Measurements from ENCODE around the gene SKP1. TPM values are rescaled to one million over a fixed set of nuclear protein-coding genes. Genes with fewer than 3 reads are reported as not detected.

The SKP1 gene
- polyA plus RNA-seq (2013, experiment 1 of 2) = 556 TPM
- polyA plus RNA-seq (2013, experiment 2 of 2) = 556 TPM

DNA sequence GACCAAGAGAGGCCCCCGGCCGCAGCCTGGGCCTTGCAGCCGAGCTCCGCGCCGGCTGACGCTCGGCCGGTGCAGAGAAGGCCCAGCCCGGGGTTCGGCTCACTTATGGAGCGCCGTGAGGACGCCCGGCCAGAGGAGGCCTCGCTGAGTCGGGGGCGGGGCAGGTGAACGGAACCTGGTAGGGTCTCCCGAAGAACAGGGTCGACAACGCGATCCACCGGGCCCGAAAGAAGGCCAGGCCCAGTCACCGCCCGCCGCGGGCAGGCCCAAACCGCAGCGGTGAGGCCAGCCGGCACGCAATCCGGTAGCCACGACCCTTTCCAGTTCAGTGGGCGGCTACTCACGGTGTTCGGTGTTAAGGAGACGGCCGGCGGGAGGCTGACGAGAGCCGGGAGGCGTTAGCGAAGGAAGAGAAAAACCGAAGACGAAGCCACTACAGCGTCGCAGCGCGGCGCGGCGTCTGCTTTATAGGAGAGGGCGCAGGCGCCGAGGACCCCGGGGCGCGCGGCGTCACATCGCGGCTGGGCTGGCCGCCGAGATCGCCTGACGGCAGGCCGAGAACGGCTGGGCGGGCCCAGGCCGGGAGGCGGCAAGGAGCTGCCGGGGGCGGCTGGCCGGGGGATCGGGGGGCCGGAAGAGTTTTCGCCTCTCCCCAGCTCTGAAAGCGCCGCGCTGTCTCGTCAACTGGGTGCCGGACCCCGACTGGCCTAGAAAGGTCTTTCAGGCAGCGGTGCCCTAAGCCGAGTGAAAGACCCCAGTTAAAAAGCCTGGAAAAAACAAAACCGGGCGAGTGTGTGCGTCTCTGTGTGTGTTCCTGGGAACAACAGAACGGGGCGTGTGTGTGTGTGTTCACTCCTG, at the start of gene SKP1:
Gene SKP1 (minus strand): TSS at position 440 of the 858 bp plus-strand sequence. CDS start 2,928 bp downstream, outside the sequence.
- peak within 1 kb of the TSS; percentile 66 to 95 for H2BK12ac ChIP-seq (ENCODE audit: low read length in 2 of 2)
- peak within 1 kb of the TSS; percentile 80 for H2BK15ac ChIP-seq (ENCODE audit: low read depth, poor library complexity, severe bottlenecking)
- 1% methylated on average over 91 of the region's 92 CpGs for WGBS
- H3K14ac ChIP-seq (ENCODE audit: low read length in 2 of 2) = peak within 1 kb of the TSS; percentile 86 to 99
- peak within 1 kb of the TSS in 1 of 2 experiments; percentile 99 for H3K23ac ChIP-seq (ENCODE audit: low read length in 2 of 2)
- peak within 1 kb of the TSS; percentile 100 for H2BK5ac ChIP-seq (ENCODE audit: low read depth, low read length, poor library complexity, severe bottlenecking)
- H4K8ac ChIP-seq (ENCODE audit: low read length) = peak within 1 kb of the TSS; percentile 99
- H3K4me3 ChIP-seq (ENCODE audit: insufficient read depth in 1 of 2, low read depth in 1 of 2, low read length in 2 of 2) = peak within 1 kb of the TSS; percentile 98 to 99
- DNase-seq = peak; percentile 91
- peak within 1 kb of the TSS; percentile 98 for H3K9ac ChIP-seq (ENCODE audit: low read length)
- H3K4me1 ChIP-seq (ENCODE audit: control insufficient read depth, insufficient read depth, low read depth, low read length) = peaks cover 6% of the 10 kb centered on the region
- H3K9me3 ChIP-seq (ENCODE audit: control insufficient read depth, low read length) = no peaks in the 10 kb centered on the region
- peak within 1 kb of the TSS; percentile 98 for H2AK5ac ChIP-seq (ENCODE audit: low read length, severe bottlenecking)
- peak within 1 kb of the TSS; percentile 97 to 99 for H3K18ac ChIP-seq (ENCODE audit: low read depth in 1 of 2, low read length in 2 of 2)
- peak within 1 kb of the TSS; percentile 67 for H2AFZ ChIP-seq (ENCODE audit: low read depth, low read length)
- peaks cover 15 to 18% of the 10 kb centered on the region in 2 experiments for H3K36me3 ChIP-seq (ENCODE audit: control insufficient read depth in 1 of 2, insufficient read depth in 2 of 2, low read depth in 1 of 2, low read length in 2 of 2)
- H3K79me1 ChIP-seq (replicated peaks; ENCODE audit: low read length, poor library complexity, severe bottlenecking) = peaks cover 11% of the 10 kb centered on the region
- H3K4ac ChIP-seq (ENCODE audit: low read depth in 1 of 2, low read length in 2 of 2) = peak within 1 kb of the TSS; percentile 94 to 98
- H3K27ac ChIP-seq (ENCODE audit: low read length, poor library complexity, severe bottlenecking) = peak within 1 kb of the TSS; percentile 95
- H4K91ac ChIP-seq (ENCODE audit: low read length) = peak within 1 kb of the TSS; percentile 94
- H3K27me3 ChIP-seq (ENCODE audit: control insufficient read depth in 1 of 2, insufficient read depth in 1 of 2, low read length in 2 of 2) = no peaks in the 10 kb centered on the region
- H2BK120ac ChIP-seq (ENCODE audit: low read depth, low read length) = peak within 1 kb of the TSS; percentile 98
- H3K4me2 ChIP-seq (ENCODE audit: low read length, poor library complexity, severe bottlenecking) = peak within 1 kb of the TSS; percentile 93

DNA sequence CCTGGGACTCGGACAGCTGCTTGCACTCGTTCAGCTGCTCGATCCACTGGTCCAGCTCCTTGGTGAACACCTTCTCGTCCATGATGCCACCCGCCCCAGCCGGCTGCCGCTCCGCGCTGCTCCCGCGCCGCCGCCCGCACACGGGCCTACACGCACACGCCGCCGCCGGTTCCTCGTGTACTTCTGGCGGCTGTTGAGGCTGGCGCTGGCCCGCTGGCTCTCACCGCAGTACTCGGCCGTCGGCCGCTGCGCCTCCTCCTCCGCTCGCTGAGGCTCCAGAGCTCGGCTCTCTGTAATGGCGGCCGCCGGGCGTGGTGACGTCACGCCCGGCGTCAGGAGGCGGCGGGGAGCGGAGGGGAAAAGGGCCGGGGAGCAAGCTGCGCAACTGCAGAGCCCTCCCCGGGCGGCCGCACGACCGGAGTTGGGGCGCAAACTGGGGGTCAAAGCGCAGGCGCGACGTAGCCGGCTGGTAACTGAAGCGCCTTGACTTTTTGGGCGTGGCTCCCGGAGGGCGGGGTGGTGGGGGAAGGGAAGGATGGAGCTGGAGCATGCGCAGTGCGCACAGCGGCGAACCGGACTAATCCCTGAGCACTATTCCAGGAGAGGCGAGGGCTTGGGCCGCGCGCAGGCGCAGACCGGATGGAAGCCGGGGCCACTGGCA, 49.2 kb upstream of the SKP1 start, which contains the start of gene PPP2CA:
Gene PPP2CA (minus strand): TSS at position 294 of the 661 bp plus-strand sequence. CDS start 212 bp downstream, at position 82.
- Histone ChIP-seq H4K91ac (ENCODE audit: low read length) (peak within 1 kb of the TSS; percentile 100), H3K14ac (ENCODE audit: low read length in 2 of 2) (peak within 1 kb of the TSS in 1 of 2 experiments; percentile 100), H4K8ac (ENCODE audit: low read length) (peak within 1 kb of the TSS; percentile 99), H3K27ac (ENCODE audit: low read length, poor library complexity, severe bottlenecking) (peak within 1 kb of the TSS; percentile 95), H3K4me3 (ENCODE audit: insufficient read depth in 1 of 2, low read depth in 1 of 2, low read length in 2 of 2) (peak within 1 kb of the TSS; percentile 97 to 100), H3K9ac (ENCODE audit: low read length) (peak within 1 kb of the TSS; percentile 99), H3K18ac (ENCODE audit: low read depth in 1 of 2, low read length in 2 of 2) (peak within 1 kb of the TSS; percentile 100), H3K4me2 (ENCODE audit: low read length, poor library complexity, severe bottlenecking) (peak within 1 kb of the TSS; percentile 71), H3K23ac (ENCODE audit: low read length in 2 of 2) (peak within 1 kb of the TSS; percentile 100), H2AFZ (ENCODE audit: low read depth, low read length) (peak within 1 kb of the TSS; percentile 93), H2BK120ac (ENCODE audit: low read depth, low read length) (peak within 1 kb of the TSS; percentile 92), H3K79me1 (replicated peaks; ENCODE audit: low read length, poor library complexity, severe bottlenecking) (peaks cover 11% of the 10 kb centered on the region), H2BK15ac (ENCODE audit: low read depth, poor library complexity, severe bottlenecking) (peak within 1 kb of the TSS; percentile 94), H3K27me3 (ENCODE audit: control insufficient read depth in 1 of 2, insufficient read depth in 1 of 2, low read length in 2 of 2) (no peaks in the 10 kb centered on the region), H2BK12ac (ENCODE audit: low read length in 2 of 2) (peak within 1 kb of the TSS; percentile 72 to 84), H2AK5ac (ENCODE audit: low read length, severe bottlenecking) (peak within 1 kb of the TSS; percentile 87), H2BK5ac (ENCODE audit: low read depth, low read length, poor library complexity, severe bottlenecking) (peak within 1 kb of the TSS; percentile 96), H3K36me3 (ENCODE audit: control insufficient read depth in 1 of 2, insufficient read depth in 2 of 2, low read depth in 1 of 2, low read length in 2 of 2) (peaks cover 0 to 1% of the 10 kb centered on the region in 2 experiments), H3K9me3 (ENCODE audit: control insufficient read depth, low read length) (no peaks in the 10 kb centered on the region), H3K4me1 (ENCODE audit: control insufficient read depth, insufficient read depth, low read depth, low read length) (peaks cover 8% of the 10 kb centered on the region), H3K4ac (ENCODE audit: low read depth in 1 of 2, low read length in 2 of 2) (peak within 1 kb of the TSS; percentile 99 to 100)
- DNase-seq = peak; percentile 98
- under 1% methylated on average over 73 of the region's 73 CpGs for WGBS

DNA sequence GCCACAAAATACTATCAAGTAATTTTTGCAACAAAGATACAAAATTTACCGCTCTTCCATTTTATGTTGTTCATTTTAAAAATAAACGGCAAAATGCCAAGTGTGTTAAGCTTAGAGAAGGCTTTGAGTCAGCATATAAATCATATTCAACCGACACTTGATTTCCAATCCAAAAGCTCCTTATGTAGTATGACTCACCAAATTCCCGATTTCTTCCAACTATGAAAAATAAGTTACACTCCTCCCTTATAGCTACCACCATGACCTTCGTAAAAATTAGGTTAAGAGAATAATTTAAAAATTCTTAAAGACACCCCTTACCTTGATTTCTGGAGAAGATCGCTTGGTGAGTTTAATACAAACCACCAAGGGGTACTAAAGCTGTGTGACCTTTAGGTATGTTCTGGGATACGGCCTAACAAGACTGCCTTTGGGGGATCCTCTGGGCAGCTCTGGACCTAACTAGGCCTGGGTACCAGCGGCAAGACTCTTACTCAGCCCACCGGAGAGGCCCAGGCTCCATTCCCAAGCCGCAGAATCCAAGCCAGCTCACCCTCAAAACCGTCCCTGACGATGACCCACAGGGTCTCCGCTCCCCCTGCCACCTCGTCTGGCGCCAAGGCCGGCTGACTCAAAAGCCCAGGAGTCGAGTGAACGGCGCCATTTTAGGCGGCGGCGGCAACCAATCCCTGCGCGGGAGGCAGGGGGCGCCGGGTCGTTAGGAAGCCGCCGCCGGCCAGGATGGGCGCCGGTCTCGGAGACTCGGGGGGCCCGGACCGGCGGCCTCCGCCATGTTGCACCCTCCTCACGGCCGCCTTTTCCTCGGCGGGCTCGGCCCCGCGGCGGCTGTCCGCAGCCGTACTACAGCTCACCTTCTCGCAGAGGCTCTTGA, 48.4 kb upstream of the SKP1 start:
- Histone ChIP-seq H3K9me3 (ENCODE audit: control insufficient read depth, low read length) (no peaks in the 10 kb centered on the region), H2BK120ac (ENCODE audit: low read depth, low read length) (peak overlapping the region; percentile 92), H3K14ac (ENCODE audit: low read length in 2 of 2) (peak overlapping the region in 1 of 2 experiments; percentile 100), H2BK5ac (ENCODE audit: low read depth, low read length, poor library complexity, severe bottlenecking) (peak overlapping the region; percentile 96), H4K91ac (ENCODE audit: low read length) (peak overlapping the region; percentile 100), H2BK15ac (ENCODE audit: low read depth, poor library complexity, severe bottlenecking) (peak overlapping the region; percentile 67), H3K4ac (ENCODE audit: low read depth in 1 of 2, low read length in 2 of 2) (peak overlapping the region; percentile 99 to 100), H3K27ac (ENCODE audit: low read length, poor library complexity, severe bottlenecking) (peak overlapping the region; percentile 95), H3K4me1 (ENCODE audit: control insufficient read depth, insufficient read depth, low read depth, low read length) (peaks cover 8% of the 10 kb centered on the region), H2AFZ (ENCODE audit: low read depth, low read length) (peak overlapping the region; percentile 93), H3K23ac (ENCODE audit: low read length in 2 of 2) (peak overlapping the region; percentile 100), H3K18ac (ENCODE audit: low read depth in 1 of 2, low read length in 2 of 2) (peak overlapping the region; percentile 100), H3K36me3 (ENCODE audit: control insufficient read depth in 1 of 2, insufficient read depth in 2 of 2, low read depth in 1 of 2, low read length in 2 of 2) (peaks cover 0 to 7% of the 10 kb centered on the region in 2 experiments), H4K8ac (ENCODE audit: low read length) (peak overlapping the region; percentile 99), H3K79me1 (replicated peaks; ENCODE audit: low read length, poor library complexity, severe bottlenecking) (peaks cover 11% of the 10 kb centered on the region), H3K9ac (ENCODE audit: low read length) (peak overlapping the region; percentile 99), H3K27me3 (ENCODE audit: control insufficient read depth in 1 of 2, insufficient read depth in 1 of 2, low read length in 2 of 2) (no peaks in the 10 kb centered on the region), H3K4me3 (ENCODE audit: insufficient read depth in 1 of 2, low read depth in 1 of 2, low read length in 2 of 2) (peak overlapping the region; percentile 97 to 100), H3K4me2 (ENCODE audit: low read length, poor library complexity, severe bottlenecking) (peak overlapping the region; percentile 49), H2BK12ac (ENCODE audit: low read length in 2 of 2) (peak overlapping the region; percentile 72 to 84), H2AK5ac (ENCODE audit: low read length, severe bottlenecking) (peak overlapping the region; percentile 87)
- DNase-seq = peak; percentile 86
- under 1% methylated on average over 43 of the region's 49 CpGs for WGBS
